Activated CD4-positive, alpha-beta T cell treated with anti-CD3 and anti-CD28 coated beads for 24 hours (primary cell): ENCODE data around the gene ZKSCAN8.

Experiments used
- DNase-seq, 2 donors: peaks; one replicate each; pipeline ENCODE4 v3.0.0-alpha.2; 2020; ENCODE audit warnings: low read depth in 2 of 2

Gene ZKSCAN8

DNA sequence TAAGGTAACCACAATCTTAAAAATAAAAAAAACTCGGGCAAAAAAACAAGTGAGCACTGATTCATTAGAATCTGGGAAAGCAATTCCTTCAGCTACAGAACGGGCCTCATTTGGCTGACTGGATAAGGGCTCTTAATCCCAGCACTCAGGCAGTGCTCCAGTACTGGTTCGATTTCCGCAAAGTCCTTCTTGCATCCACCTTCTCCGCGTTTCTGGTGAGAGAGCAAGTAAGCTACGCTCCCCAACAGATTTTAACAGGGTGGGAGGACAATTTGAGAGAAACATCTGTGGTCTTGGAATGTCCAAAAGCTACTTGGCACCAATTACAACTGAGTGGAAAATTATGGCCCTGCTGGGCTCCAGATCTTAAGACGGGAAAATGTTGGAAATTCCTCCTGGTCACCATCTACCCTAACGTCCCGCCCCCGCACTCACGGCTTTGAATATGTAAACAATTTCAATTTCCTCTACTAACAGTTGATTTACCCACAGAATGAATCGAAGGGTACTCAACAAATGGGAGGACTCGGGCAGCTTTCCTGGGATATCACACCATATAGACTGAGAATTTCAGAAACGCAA, 65.3 kb downstream of the ZKSCAN8 start:
- DNase-seq = no peak

- no peak for DNase-seq
Measured at GRCh38 chr6:28207510-28208110, 65.9 kb downstream of the ZKSCAN8 start.

- no peak for DNase-seq
Measured at GRCh38 chr6:28208111-28208659, 66.5 kb downstream of the ZKSCAN8 start.
